Right cardiac atrium (tissue), 5 donors: ENCODE measurements around the gene CHAD. TPM values are rescaled to one million over a fixed set of nuclear protein-coding genes. Genes with fewer than 3 reads are reported as not detected.

Source experiments
- ATAC-seq, 2 donors: fragments of 200-7000 bp; cut with Tn5 transposase; one replicate each; pipeline versions ENCODE4 v1.8.0 to v1.9.1; 2020; ENCODE audit warnings: moderate library complexity in 2 of 2, mild to moderate bottlenecking in 1 of 2
- DNase-seq, 3 donors: peaks; one replicate each; pipeline ENCODE4 v3.0.0-alpha.2; 2020
- H3K27ac ChIP-seq: one replicate; pipeline ENCODE4 v1.5.1; 2013; ENCODE audit warnings: mild to moderate bottlenecking, low read length, control low read depth, moderate library complexity
- H3K27me3 ChIP-seq: one replicate; pipeline ENCODE4 v1.6.1; 2013; ENCODE audit not compliant: control insufficient read depth, insufficient read depth
- H3K4me1 ChIP-seq: one replicate; pipeline ENCODE4 v1.6.1; 2013; ENCODE audit warnings: low read length; ENCODE audit not compliant: control insufficient read depth, insufficient read depth
- H3K4me3 ChIP-seq: one replicate; pipeline ENCODE4 v1.5.1; 2013; ENCODE audit warnings: low read length, control low read depth
- H3K9me3 ChIP-seq: one replicate; pipeline ENCODE4 v1.6.1; 2013; ENCODE audit warnings: low read length; ENCODE audit not compliant: control insufficient read depth
- WGBS: extraction: QIAGEN DNeasy Blood & Tissue Kit; methylation state at CpG from one replicate; pipeline ENCODE4 v1.1.7; 2013; 5-methylcytosine and 5-hydroxymethylcytosine counted together
- intact Hi-C, 4 donors: fragments of 100-400 bp; cut with DNase I; formaldehyde crosslinking; loops; one replicate each; pipeline versions ENCODE4 v1.11.0 to v1.14.0; 2022 to 2023
- polyA plus RNA-seq: library from polyadenylated mRNA; stranded (reverse); fragments of 200-250 nt; gene quantifications from one replicate; pipeline ENCODE4 v1.2.3, GENCODE V29; 2013
- total RNA-seq, 4 donors: library from RNA; stranded (reverse); fragmentation: NEBNext Ultra II Directional; extraction: Animal tissue kit (Norgen Biotek cat#: 25700); gene quantifications; one replicate each; pipeline ENCODE4 v1.2.1, GENCODE V29; 2021
- donor health status: healthy with polysubstance abuse.
- donor health status: DM: no; HTN: yes; CAD: no.
- donor health status: DM: no; HTN: no; CAD: no.
- donor health status: DM: no; HTN: yes; CAD: no; lungs with severe emphysema.
- donor health status: DM: yes; HTN: yes; CAD: no.

The CHAD gene
- total and polyA plus RNA-seq, 5 donors: 0.34 to 1.1 (median 0.57) TPM

DNA sequence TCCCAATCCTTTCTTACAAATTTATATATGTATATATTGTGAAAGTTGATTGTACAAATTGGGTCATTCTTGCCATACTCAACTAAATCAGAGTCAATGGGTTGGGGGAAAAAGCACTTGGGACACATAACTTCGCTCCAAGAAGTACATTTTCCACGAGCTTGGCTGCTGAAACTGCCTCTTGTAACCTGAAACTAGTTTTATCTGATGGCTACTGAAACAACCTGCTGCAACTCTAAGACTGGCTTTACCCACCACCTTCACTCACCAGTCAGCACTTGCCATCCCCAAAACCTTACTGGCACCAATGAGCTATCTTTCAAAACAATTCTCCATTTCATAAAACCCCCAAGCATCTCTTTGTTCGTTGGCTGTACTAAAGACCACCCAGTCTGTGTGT is 25.1 kb upstream of the CHAD start:
- 44% methylated on average over 3 of the region's 3 CpGs for WGBS
- Histone ChIP-seq H3K27me3 (no peaks in the 10 kb centered on the region), H3K27ac (no peak overlapping the region), H3K4me1 (no peaks in the 10 kb centered on the region), H3K9me3 (no peaks in the 10 kb centered on the region), H3K4me3 (no peak overlapping the region)
- ATAC-seq (no peak), DNase-seq (no peak)
- intact Hi-C loops: no loop called here

DNA sequence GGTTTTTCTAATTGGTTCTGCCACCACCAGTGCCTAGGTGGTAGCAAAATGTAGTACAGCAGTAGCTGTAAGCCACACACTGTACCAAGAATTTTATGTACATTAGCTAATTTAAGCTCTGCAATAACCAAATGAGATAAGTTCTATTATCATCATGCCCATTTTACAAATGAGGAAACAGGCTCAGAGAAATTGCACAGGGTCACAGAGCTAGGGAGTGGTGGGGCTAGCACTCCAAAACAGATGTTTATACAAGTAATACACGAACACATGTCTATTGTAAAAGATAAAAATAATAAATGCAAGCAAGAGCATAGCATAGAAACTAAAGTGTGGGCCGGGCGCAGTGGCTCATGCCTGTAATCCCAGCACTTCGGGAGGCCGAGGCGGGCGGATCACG is 23.5 kb upstream of the CHAD start:
- H3K27ac ChIP-seq: no peak overlapping the region
- 92% methylated on average over 8 of the region's 8 CpGs for WGBS
- DNase-seq (no peak), ATAC-seq (no peak)
- no peaks in the 10 kb centered on the region for H3K9me3 ChIP-seq
- no peak overlapping the region for H3K4me3 ChIP-seq
- H3K4me1 ChIP-seq: no peaks in the 10 kb centered on the region
- intact Hi-C loops: no loop called here
- no peaks in the 10 kb centered on the region for H3K27me3 ChIP-seq

DNA sequence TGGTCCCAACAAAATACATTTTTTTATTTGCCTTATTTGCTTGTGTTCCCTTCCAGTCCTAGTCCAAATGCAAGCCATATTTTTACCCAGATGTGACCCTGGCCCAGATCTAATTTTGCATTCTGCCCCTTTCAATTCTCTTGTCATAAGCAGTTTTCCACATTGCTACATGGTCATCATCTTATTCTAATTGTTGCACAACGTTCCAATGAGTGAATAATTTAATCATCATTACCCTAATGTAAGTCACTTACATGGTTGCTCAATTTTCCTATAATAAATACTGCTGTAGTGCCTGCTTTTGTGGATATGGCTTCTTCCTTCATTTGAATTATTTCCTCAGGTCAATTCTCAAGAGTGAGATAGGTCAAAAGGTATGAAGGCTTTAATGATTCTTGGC is 22.8 kb upstream of the CHAD start:
- no peak for ATAC-seq
- Histone ChIP-seq H3K9me3 (no peaks in the 10 kb centered on the region), H3K27me3 (no peaks in the 10 kb centered on the region), H3K4me3 (no peak overlapping the region), H3K4me1 (no peaks in the 10 kb centered on the region), H3K27ac (no peak overlapping the region)
- 50% methylated on average over 1 of the region's 1 CpG for WGBS
- DNase-seq: no peak
- intact Hi-C loops: no loop called here

DNA sequence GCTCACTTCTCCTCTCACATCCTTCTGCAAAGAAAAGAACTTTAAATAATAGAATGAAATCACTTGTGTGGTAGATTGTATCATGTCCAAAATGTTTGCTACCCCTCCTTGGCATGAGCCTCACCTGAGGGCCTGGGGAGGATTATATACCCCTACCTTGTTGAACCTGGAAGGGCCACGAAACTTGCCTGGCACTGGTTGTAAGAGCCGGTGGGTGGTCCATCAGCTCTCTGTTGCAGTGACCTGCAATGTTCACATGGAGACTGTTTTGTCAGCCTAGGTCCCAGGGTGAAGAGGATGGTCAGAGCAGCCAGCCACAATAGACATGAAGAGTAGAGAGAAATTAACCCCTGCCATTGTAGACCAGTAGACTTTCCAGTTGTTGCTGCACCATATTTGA is 20.2 kb upstream of the CHAD start:
- no peak for ATAC-seq
- Histone ChIP-seq H3K27me3 (no peaks in the 10 kb centered on the region), H3K9me3 (no peaks in the 10 kb centered on the region), H3K27ac (no peak overlapping the region), H3K4me3 (no peak overlapping the region), H3K4me1 (no peaks in the 10 kb centered on the region)
- no peak for DNase-seq
- intact Hi-C loops: loop anchor here (10.0 kb wide), 3 partner anchors 46 to 196 kb away; partner anchors contain the start of gene EPN3 (in 2 of the 4)
- 89% methylated on average over 2 of the region's 2 CpGs for WGBS

DNA sequence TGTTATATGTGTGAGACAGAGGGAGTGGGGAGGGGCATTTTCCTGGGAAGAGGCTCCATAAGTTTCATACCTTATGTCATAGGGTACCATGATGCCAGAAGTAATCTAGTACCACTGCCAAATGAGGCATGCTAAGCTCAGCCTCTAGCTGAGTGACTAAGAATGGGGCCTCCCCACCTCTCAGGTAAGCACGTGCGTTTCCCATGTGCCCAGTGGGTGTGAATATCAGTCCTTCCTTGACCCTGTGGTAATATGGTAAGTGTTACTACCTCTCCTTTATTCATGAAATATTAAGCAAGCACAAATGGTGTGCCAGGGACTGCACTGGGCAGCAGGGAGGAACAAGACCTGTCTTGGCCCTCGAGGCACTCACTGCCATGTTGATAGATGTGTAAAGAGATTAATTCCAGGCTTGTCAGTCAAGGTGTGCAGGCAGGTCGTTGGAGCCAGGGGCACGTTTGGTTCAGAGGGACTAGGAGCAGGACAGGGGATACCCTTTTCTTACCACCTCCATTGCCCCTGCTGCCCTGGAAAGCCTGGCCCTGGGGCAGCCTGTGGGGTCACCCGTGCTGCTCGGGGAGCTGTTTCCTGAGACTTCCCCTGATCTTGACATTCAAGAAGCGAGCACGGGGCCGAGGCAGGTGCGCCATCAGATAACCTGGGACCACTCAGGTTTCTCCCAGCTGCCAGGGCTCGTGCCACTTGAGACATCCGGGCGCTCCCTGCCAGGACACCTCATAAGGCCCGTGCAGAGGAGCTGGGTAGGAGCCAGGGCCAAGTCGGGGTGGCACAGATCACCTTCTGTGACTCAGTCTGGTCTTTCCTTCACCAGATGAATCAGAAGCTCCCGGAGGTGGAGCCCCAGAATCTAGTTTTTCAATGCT is 18.8 kb upstream of the CHAD start:
- Histone ChIP-seq H3K27me3 (no peaks in the 10 kb centered on the region), H3K27ac (no peak overlapping the region), H3K4me1 (no peaks in the 10 kb centered on the region), H3K4me3 (no peak overlapping the region), H3K9me3 (no peaks in the 10 kb centered on the region)
- 83% methylated on average over 17 of the region's 17 CpGs for WGBS
- DNase-seq (peak in 1 of 3 donors; percentile 39), ATAC-seq (no peak)
- intact Hi-C loops: loop anchor here (10.0 kb wide), 3 partner anchors 47 to 197 kb away; partner anchors contain the start of gene EPN3 (in 2 of the 4)

GRCh38 chr17:50484386-50485155 is 15.9 kb upstream of the CHAD start:
- Histone ChIP-seq H3K4me3 (no peak overlapping the region), H3K27me3 (no peaks in the 10 kb centered on the region), H3K4me1 (peaks cover 2% of the 10 kb centered on the region), H3K9me3 (no peaks in the 10 kb centered on the region), H3K27ac (no peak overlapping the region)
- intact Hi-C loops: loop anchor here (5.0 to 10.0 kb wide), 5 partner anchors 48 to 200 kb away; partner anchors contain the start of gene EPN3 (in 3 of the 4)
- DNase-seq (peak in 2 of 3 donors; percentile 12 to 35), ATAC-seq (no peak)
- WGBS: 92% methylated on average over 11 of the region's 11 CpGs

- H3K4me1 ChIP-seq: peaks cover 3% of the 10 kb centered on the region
- WGBS: 74% methylated on average over 5 of the region's 5 CpGs
- DNase-seq (peak in 2 of 3 donors; percentile 55), ATAC-seq (no peak)
- intact Hi-C loops: loop anchor here (5.0 to 10.0 kb wide), 5 partner anchors 49 to 202 kb away; partner anchors contain the start of gene EPN3 (in 3 of the 4)
- no peaks in the 10 kb centered on the region for H3K27me3 ChIP-seq
- no peaks in the 10 kb centered on the region for H3K9me3 ChIP-seq
- no peak overlapping the region for H3K27ac ChIP-seq
- H3K4me3 ChIP-seq: no peak overlapping the region
Observed at GRCh38 chr17:50483266-50483665, 14.6 kb upstream of the CHAD start.

DNA sequence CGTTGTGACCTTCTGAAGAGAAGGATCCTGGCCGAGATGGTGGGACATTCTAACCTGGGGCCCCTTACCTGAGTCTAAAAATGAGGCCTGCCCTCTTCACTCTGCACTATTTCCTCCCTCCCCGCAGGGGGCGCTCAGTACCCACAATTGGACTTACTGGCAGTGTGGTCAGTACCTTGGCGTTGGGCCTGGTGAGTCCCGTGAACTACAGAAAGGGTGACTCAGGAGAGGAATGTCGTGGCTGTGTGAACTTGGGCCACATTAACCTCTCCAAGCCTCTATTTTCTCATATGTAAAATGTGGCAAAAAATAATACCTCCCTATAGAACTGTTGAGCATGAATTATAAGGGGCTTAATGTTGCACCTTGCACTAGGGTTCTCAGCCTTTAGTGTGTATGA is 13.8 kb upstream of the CHAD start:
- Histone ChIP-seq H3K4me3 (no peak overlapping the region), H3K27ac (peak overlapping the region; percentile 79), H3K9me3 (no peaks in the 10 kb centered on the region), H3K27me3 (no peaks in the 10 kb centered on the region), H3K4me1 (peaks cover 3% of the 10 kb centered on the region)
- 9% methylated on average over 7 of the region's 7 CpGs for WGBS
- ATAC-seq: peak; percentile 67 to 75
- intact Hi-C loops: loop anchor here (5.0 to 10.0 kb wide), 5 partner anchors 50 to 202 kb away; partner anchors contain the start of gene EPN3 (in 3 of the 4)
- peak; percentile 96 to 98 (median 96) for DNase-seq

DNA sequence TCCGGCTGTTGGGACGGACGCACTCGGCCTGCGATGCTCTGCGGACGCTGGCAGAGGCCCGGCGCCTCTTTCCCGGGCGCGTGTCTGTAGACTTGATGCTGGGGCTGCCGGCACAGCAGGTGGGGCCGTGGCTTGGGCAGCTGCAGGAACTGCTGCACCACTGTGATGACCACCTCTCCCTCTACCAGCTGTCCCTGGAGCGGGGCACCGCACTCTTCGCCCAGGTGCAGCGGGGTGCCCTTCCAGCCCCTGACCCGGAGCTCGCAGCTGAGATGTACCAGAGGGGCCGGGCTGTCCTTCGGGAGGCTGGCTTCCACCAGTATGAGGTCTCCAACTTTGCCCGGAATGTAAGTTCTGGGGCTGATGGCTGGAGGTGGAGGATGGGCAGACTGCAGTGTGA is 13.4 kb upstream of the CHAD start:
- H3K4me1 ChIP-seq: peaks cover 3% of the 10 kb centered on the region
- H3K27me3 ChIP-seq: no peaks in the 10 kb centered on the region
- DNase-seq: peak in 2 of 3 donors; percentile 51 to 58
- intact Hi-C loops: loop anchor here (5.0 to 10.0 kb wide), 5 partner anchors 50 to 203 kb away; partner anchors contain the start of gene EPN3 (in 3 of the 4)
- H3K27ac ChIP-seq: no peak overlapping the region
- 88% methylated on average over 23 of the region's 23 CpGs for WGBS
- peak in 1 of 2 donors; percentile 0 for ATAC-seq
- no peaks in the 10 kb centered on the region for H3K9me3 ChIP-seq
- H3K4me3 ChIP-seq: no peak overlapping the region

GRCh38 chr17:50481648-50482047 is 13.0 kb upstream of the CHAD start:
- 82% methylated on average over 4 of the region's 4 CpGs for WGBS
- Histone ChIP-seq H3K4me1 (peaks cover 3% of the 10 kb centered on the region), H3K27ac (no peak overlapping the region), H3K9me3 (no peaks in the 10 kb centered on the region), H3K4me3 (no peak overlapping the region), H3K27me3 (no peaks in the 10 kb centered on the region)
- DNase-seq (no peak), ATAC-seq (no peak)
- intact Hi-C loops: loop anchor here (5.0 to 10.0 kb wide), 5 partner anchors 51 to 203 kb away; partner anchors contain the start of gene EPN3 (in 3 of the 4)
